NK-92 (cell line): ENCODE measurements around the gene GNG7.
"Not testable (repeated sequence)": the region's sequence is repeated elsewhere in the genome, so short reads cannot be mapped to it uniquely, and the experiment has no call there.

ENCODE experiments used
- DNase-seq: peaks from one replicate; lab custom pipeline; 2025; ENCODE audit not compliant: unreplicated experiment; lab: John Stamatoyannopoulos, UW

GNG7 gene

GRCh38 chr19:2714102-2714501 is 11.6 kb upstream of the GNG7 start:
- not testable (repeated sequence) for DNase-seq

GRCh38 chr19:2713170-2713569 is 10.7 kb upstream of the GNG7 start:
- not testable (repeated sequence) for DNase-seq

GRCh38 chr19:2711875-2712205 is 9.3 kb upstream of the GNG7 start:
- DNase-seq, result no peak

GRCh38 chr19:2711172-2711874 is 8.8 kb upstream of the GNG7 start:
- DNase-seq, result no peak

GRCh38 chr19:2706251-2706650 is 3.8 kb upstream of the GNG7 start:
- DNase-seq, result no peak

- no peak for DNase-seq
These were observed 1.3 kb upstream of the GNG7 start for GRCh38 chr19:2703691-2704216.

- no peak for DNase-seq
These were observed 563 bp upstream of the GNG7 start for GRCh38 chr19:2703077-2703437.

- no peak for DNase-seq
These were observed 929 bp downstream of the GNG7 start for GRCh38 chr19:2701361-2702169.

GRCh38 chr19:2700660-2701360 is 1.7 kb downstream of the GNG7 start:
- DNase-seq, result no peak

- no peak for DNase-seq
These were observed 2.9 kb downstream of the GNG7 start for GRCh38 chr19:2699413-2700140.

- no peak for DNase-seq
These were observed 8.3 kb downstream of the GNG7 start for GRCh38 chr19:2694196-2694595.

GRCh38 chr19:2693492-2694160 is 8.9 kb downstream of the GNG7 start:
- DNase-seq, result no peak

GRCh38 chr19:2691951-2692350 is 10.5 kb downstream of the GNG7 start:
- no peak for DNase-seq

- no peak for DNase-seq
These were observed 11.6 kb downstream of the GNG7 start for GRCh38 chr19:2690856-2691255.

- DNase-seq, result no peak
These were observed 16.1 kb downstream of the GNG7 start for GRCh38 chr19:2686360-2686759.

GRCh38 chr19:2685204-2685704 is 17.2 kb downstream of the GNG7 start:
- DNase-seq, result no peak

GRCh38 chr19:2683430-2684003 is 19.0 kb downstream of the GNG7 start:
- DNase-seq, result no peak

- no peak for DNase-seq
These were observed 21.7 kb downstream of the GNG7 start for GRCh38 chr19:2680808-2681207.

- no peak for DNase-seq
These were observed 23.1 kb downstream of the GNG7 start for GRCh38 chr19:2679439-2679838.

GRCh38 chr19:2678948-2679347 is 23.5 kb downstream of the GNG7 start:
- not testable (repeated sequence) for DNase-seq
